Measurements from ENCODE around the gene TBX15. TPM values are rescaled to one million over a fixed set of nuclear protein-coding genes. Genes with fewer than 3 reads are reported as not detected.

The TBX15 gene
- total RNA-seq, 6 experiments from 2014 or later: 0.29 to 56.5 (median 16.5) TPM

DNA sequence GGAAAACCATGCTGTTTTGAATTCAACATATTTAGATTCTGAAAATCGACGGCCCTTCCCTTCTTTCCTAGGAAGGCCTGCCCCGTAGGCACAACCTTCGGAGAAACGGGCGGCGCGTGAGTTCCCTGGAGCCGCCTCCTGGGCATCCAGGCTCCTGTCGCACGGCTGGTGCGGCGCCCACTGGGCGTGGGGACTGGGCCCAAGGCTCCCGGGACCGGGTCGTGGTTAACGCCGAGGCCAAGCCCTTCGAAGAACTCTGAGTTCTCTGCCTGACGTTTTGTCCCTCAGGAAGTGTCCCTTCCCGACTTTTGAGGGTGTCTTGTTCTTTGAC is 19.2 kb upstream of the TBX15 start:
- Histone ChIP-seq H3K27me3 (peaks cover 12 to 35% of the 10 kb centered on the region in 2 donors), H3K4me3 (no peak overlapping the region), H3K9me3 (no peaks in the 10 kb centered on the region), H3K27ac (no peak overlapping the region), H3K36me3 (no peaks in the 10 kb centered on the region), H3K4me1 (peaks cover 0 to 19% (median 2%) of the 10 kb centered on the region in 4 donors)
- intact Hi-C loops (cut with DNase I): no loop called here
- ATAC-seq (no peak), DNase-seq (no peak)
- TF ChIP-seq, protein P1, sequence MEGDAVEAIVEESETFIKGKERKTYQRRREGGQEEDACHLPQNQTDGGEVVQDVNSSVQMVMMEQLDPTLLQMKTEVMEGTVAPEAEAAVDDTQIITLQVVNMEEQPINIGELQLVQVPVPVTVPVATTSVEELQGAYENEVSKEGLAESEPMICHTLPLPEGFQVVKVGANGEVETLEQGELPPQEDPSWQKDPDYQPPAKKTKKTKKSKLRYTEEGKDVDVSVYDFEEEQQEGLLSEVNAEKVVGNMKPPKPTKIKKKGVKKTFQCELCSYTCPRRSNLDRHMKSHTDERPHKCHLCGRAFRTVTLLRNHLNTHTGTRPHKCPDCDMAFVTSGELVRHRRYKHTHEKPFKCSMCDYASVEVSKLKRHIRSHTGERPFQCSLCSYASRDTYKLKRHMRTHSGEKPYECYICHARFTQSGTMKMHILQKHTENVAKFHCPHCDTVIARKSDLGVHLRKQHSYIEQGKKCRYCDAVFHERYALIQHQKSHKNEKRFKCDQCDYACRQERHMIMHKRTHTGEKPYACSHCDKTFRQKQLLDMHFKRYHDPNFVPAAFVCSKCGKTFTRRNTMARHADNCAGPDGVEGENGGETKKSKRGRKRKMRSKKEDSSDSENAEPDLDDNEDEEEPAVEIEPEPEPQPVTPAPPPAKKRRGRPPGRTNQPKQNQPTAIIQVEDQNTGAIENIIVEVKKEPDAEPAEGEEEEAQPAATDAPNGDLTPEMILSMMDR (IDR thresholded peaks at IDR 0.05): no peak
- TF ChIP-seq POLR2A (IDR thresholded peaks at IDR 0.05): no peak
- WGBS (ENCODE audit: insufficient coverage, low coverage, low lambda C conversion rate, missing lambda C conversion rate): 10% methylated on average over 18 of the region's 22 CpGs

DNA sequence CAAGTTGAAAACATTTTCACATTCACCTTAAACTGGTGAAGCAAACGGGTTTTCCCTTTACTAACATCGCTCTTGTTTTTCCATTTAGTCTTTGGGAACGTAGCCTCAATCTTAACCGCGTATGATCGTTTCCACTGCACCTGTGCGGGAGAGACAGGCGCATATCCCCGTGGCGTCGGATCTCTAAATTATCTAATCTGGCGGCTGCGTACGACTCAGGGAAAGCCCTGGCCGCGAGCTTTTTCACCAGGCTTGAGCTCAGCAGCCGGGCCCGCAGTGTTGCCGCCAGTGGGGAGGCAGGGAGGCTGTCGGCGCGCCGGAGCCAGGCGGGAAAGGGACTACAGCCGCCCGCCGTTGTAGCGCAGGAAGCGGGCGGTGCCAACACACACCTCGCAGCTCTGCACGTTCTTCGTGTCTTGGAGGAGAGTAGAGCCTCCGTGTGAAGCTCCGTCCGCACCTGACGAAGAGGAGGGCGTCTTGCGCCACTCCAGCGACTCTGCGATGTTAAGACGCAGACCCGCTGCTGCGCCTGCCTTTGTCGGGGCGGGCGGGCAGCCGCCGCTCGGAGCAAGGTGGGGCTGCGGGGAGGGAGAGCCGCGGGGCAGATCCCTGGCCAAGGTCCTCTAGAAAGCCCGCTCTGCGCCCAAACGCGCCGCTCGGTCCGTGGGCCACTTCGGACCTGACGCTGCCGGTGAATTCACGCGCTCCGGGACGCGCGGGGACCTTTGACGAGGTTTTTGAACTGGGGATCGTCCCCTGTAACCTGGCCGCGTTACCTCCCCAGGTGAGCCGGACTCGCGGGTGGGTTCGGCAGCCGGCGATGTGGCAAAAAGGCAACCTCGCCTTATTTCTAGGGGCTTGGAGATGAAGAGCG is 18.5 kb upstream of the TBX15 start:
- peaks cover 12 to 35% of the 10 kb centered on the region in 2 donors for H3K27me3 ChIP-seq
- no peaks in the 10 kb centered on the region for H3K9me3 ChIP-seq
- TF ChIP-seq POLR2A (IDR thresholded peaks at IDR 0.05): no peak
- TF ChIP-seq, protein P1 (IDR thresholded peaks at IDR 0.05): no peak
- H3K4me3 ChIP-seq: no peak overlapping the region
- intact Hi-C loops (cut with DNase I): no loop called here
- peaks cover 0 to 19% (median 2%) of the 10 kb centered on the region in 4 donors for H3K4me1 ChIP-seq
- 8% methylated on average over 27 of the region's 81 CpGs for WGBS (ENCODE audit: insufficient coverage, low coverage, low lambda C conversion rate, missing lambda C conversion rate)
- H3K27ac ChIP-seq: no peak overlapping the region
- no peaks in the 10 kb centered on the region for H3K36me3 ChIP-seq
- no peak for ATAC-seq
- DNase-seq: no peak

DNA sequence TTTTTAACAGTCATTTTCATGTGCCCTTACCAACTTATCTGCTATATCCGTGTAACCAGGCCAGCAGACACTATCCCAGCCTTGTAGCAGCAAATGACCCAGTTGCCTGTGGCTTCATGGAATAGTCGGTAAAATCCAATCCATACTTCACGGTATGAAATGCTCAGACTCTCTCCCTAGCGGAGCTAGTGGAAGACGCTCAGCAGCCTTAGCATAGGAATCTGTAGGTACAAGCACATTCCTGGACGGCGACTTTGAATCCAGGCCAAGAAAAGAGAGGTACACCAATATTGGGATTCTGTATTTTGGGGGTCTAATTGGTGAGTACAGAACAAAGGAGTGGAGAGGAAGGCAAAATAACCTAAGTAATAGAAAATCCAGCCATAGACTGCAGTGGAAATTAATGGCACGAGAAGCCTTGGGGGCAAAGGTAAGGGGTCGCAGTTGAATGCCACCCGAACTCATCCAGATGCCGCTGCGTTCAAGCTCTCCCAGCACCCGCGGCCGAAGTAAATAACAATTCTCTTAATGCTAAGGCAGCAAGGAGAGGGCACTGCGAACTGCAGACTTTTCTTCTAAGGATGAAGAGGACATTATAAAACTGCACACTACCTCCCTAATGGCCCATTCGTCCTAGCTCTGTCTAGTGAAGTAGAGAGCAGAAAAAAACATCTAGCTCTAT is 17.7 kb upstream of the TBX15 start:
- Histone ChIP-seq H3K4me3 (no peak overlapping the region), H3K36me3 (no peaks in the 10 kb centered on the region), H3K4me1 (peaks cover 0 to 19% (median 2%) of the 10 kb centered on the region in 4 donors), H3K9me3 (no peaks in the 10 kb centered on the region), H3K27ac (no peak overlapping the region), H3K27me3 (peaks cover 12 to 40% of the 10 kb centered on the region in 2 donors)
- TF ChIP-seq POLR2A (IDR thresholded peaks at IDR 0.05): no peak
- TF ChIP-seq, protein P1 (IDR thresholded peaks at IDR 0.05): no peak
- DNase-seq: no peak
- no peak for ATAC-seq
- 8% methylated on average over 14 of the region's 17 CpGs for WGBS (ENCODE audit: insufficient coverage, low coverage, low lambda C conversion rate, missing lambda C conversion rate)
- intact Hi-C loops (cut with DNase I): no loop called here

DNA sequence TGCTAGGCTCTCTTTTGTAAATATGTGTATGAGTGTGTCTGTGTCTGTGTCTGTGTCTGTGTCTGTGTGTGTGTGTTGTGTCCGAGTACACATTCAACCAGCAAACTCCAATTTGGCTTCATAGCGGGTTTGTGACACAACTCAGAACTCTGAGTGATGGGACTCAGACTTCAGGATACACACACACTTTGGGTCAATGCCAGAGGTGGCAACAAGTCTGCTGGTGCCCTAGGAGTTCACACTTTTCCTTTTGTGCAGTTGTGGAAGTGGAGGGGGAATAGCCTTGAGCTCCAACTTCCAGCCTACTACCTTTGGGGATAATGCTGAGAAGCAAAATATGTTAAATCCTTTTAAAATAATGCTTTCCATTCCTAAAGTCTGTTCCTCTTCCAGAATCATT is 16.6 kb upstream of the TBX15 start:
- no peaks in the 10 kb centered on the region for H3K9me3 ChIP-seq
- H3K27me3 ChIP-seq: peaks cover 12 to 50% of the 10 kb centered on the region in 2 donors
- no peak for DNase-seq
- no peak overlapping the region for H3K4me3 ChIP-seq
- no peaks in the 10 kb centered on the region for H3K36me3 ChIP-seq
- H3K27ac ChIP-seq: no peak overlapping the region
- peaks cover 0 to 27% (median 2%) of the 10 kb centered on the region in 4 donors for H3K4me1 ChIP-seq
- TF ChIP-seq POLR2A (IDR thresholded peaks at IDR 0.05): no peak
- TF ChIP-seq, protein P1 (IDR thresholded peaks at IDR 0.05): no peak
- ATAC-seq: no peak
- intact Hi-C loops (cut with DNase I): no loop called here
- 43% methylated on average over 1 of the region's 2 CpGs for WGBS (ENCODE audit: insufficient coverage, low coverage, low lambda C conversion rate, missing lambda C conversion rate)
